Osteoblast (primary cell): ENCODE data around the gene LTO1. TPM values are rescaled to one million over a fixed set of nuclear protein-coding genes. Genes with fewer than 3 reads are reported as not detected.

Experiments used
- DNase-seq: peaks from one replicate; pipeline ENCODE4 v3.0.0; 2011; ENCODE audit warnings: low spot score, mixed read lengths; ENCODE audit not compliant: insufficient read length; ENCODE audit errors: missing footprints
- H2AFZ ChIP-seq: 2 replicates; pipeline ENCODE4 v1.6.0; 2011; ENCODE audit warnings: mild to moderate bottlenecking, low read length
- H3K27ac ChIP-seq: 2 replicates; pipeline ENCODE4 v1.5.1; 2011; ENCODE audit warnings: mild to moderate bottlenecking, low read depth, low read length, moderate library complexity
- H3K27me3 ChIP-seq: 2 replicates; pipeline ENCODE4 v1.6.0; 2012; ENCODE audit warnings: mild to moderate bottlenecking, control low read depth, inconsistent platforms, low read length, moderate library complexity; ENCODE audit not compliant: insufficient read depth
- H3K36me3 ChIP-seq: 2 replicates; pipeline ENCODE4 v1.5.1; 2011; ENCODE audit warnings: mild to moderate bottlenecking, low read length, control low read depth, moderate library complexity; ENCODE audit not compliant: insufficient read depth
- H3K4me1 ChIP-seq: 2 replicates; pipeline ENCODE4 v1.5.1; 2011; ENCODE audit warnings: mild to moderate bottlenecking, low read length, control low read depth, moderate library complexity; ENCODE audit not compliant: insufficient read depth
- H3K4me2 ChIP-seq: 2 replicates; pipeline ENCODE4 v1.6.0; 2011; ENCODE audit warnings: mild to moderate bottlenecking, low read length; ENCODE audit not compliant: insufficient read depth
- H3K4me3 ChIP-seq: fragments of 200-600 bp; sonication (generic); 3 replicates; pipeline ENCODE4 v1.5.1; 2012; ENCODE audit warnings: mild to moderate bottlenecking, low read length, inconsistent platforms; ENCODE audit not compliant: insufficient read depth
- H3K79me2 ChIP-seq: 2 replicates; pipeline ENCODE4 v1.6.0; 2012; ENCODE audit warnings: mild to moderate bottlenecking, low read length, control low read depth, inconsistent platforms; ENCODE audit not compliant: insufficient read depth
- H3K9me3 ChIP-seq: 2 replicates; pipeline ENCODE4 v1.5.1; 2011; ENCODE audit warnings: low read depth, low read length, control low read depth
- H4K20me1 ChIP-seq: 2 replicates; pipeline ENCODE4 v1.6.0; 2012; ENCODE audit warnings: mild to moderate bottlenecking, low read length, control low read depth; ENCODE audit not compliant: insufficient read depth
- CTCF ChIP-seq: IDR thresholded peaks from 2 replicates; pipeline ENCODE4 v1.5.1; 2011; ENCODE audit warnings: mild to moderate bottlenecking, low read depth, low read length, moderate library complexity; ENCODE audit errors: extremely low read depth
- total RNA-seq: library from RNA; depleted of rRNA; stranded (reverse); fragments of >200 nt; gene quantifications from 2 replicates; pipeline ENCODE4 v1.2.3, GENCODE V29; 2012

LTO1 gene
- total RNA-seq, 1 donor, result 24.6 TPM

DNA sequence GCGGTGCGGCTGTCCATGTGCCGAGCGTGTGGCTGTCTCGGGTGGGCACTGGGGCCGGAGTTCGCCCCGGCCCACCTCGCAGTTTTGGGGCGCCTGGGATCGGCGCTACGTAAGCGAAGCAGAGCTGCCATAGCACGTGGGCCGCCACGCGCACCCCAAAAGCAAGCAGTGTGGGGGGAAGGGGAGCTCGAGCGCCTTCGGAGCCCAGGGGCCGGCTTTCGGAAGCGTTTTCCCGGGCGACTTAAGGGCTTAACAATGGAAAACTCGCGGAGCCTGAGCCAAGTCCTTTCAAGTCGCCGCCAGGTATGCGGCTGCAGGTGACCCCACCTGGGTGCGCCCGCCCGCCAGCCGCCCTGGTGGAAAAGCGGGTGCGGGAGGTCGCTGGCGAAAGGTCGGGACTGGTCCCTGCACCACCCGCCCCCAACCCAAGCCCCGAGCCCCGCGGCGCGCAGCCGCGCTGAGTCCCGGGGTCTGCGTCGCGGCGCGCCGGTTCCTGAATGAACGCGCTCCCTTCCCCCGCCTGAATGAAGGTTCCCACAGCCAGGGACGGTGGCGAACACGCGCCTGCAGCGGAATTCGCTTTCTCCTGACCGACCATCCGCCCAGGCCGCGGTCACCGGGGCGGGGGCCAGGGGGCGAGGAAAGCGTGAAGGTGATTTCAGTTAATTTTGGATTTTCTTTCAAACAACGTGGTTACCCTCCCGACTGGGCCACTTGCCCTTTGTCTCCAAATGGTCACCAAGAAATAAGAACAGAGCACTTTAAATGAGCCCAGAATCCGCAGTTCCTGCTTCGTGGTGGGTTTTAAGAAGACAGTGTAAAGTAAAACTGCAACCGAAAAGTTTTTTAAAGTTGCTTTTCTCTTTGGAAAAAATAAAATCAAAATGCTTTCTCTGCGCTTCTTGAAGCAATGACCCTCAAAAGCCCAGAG lies 36.9 kb downstream of the LTO1 start:
- Histone ChIP-seq H3K9me3 (no peaks in the 10 kb centered on the region), H3K4me1 (peaks cover 33% of the 10 kb centered on the region), H2AFZ (peak overlapping the region; percentile 76), H3K4me3 (peak overlapping the region; percentile 91), H3K4me2 (peak overlapping the region; percentile 99), H4K20me1 (peaks cover 4% of the 10 kb centered on the region), H3K27me3 (no peaks in the 10 kb centered on the region), H3K27ac (peak overlapping the region; percentile 97), H3K79me2 (peaks cover 29% of the 10 kb centered on the region), H3K36me3 (peaks cover 3% of the 10 kb centered on the region)
- no peak for TF ChIP-seq CTCF
- DNase-seq, result peak; percentile 97

DNA sequence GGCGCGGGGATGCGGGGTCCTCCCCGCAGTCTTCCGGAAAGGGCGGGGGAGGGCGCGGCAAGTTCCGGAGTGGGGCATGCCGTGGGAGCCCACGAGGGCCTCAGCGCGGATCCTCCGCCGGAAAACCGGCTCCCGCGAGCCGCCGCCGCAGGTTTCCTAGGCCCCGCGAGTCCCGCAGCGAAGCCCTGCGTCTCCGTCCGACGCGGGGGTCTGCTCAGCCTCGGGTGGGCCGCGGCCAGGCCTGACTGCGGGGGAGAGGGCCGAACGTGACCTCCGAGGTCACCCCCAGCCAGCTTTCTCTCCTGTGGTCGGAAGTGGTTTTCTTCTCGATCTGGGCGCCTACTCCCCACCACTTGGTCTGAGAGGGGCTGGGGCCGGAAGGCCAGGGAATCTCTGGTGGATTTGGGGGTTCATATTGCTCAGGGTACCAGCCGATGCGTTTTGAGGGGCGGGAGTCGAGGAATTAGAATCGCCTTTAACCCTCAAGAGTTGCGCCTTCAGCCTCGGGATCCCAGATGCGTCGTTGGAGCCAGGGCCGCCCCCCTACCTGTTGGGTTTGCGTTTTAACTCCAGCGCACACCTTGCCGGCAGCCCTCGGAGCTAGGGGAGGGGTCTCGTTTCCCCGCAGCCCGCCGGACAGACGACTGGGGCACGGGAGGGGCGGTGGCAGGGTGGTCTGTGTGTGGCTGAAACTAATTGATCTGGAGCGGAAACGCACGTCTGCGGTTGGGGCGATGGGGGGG lies 37.8 kb downstream of the LTO1 start:
- Histone ChIP-seq H3K4me3 (peak overlapping the region; percentile 91), H3K79me2 (peaks cover 21% of the 10 kb centered on the region), H3K36me3 (no peaks in the 10 kb centered on the region), H3K27me3 (no peaks in the 10 kb centered on the region), H3K9me3 (no peaks in the 10 kb centered on the region), H4K20me1 (peaks cover 4% of the 10 kb centered on the region), H3K4me1 (peaks cover 33% of the 10 kb centered on the region), H3K27ac (peak overlapping the region; percentile 97), H2AFZ (peak overlapping the region; percentile 40), H3K4me2 (peak overlapping the region; percentile 99)
- no peak for TF ChIP-seq CTCF
- DNase-seq, result peak; percentile 66

- no peak for TF ChIP-seq CTCF
- Histone ChIP-seq H3K27ac (peak overlapping the region; percentile 97), H3K9me3 (no peaks in the 10 kb centered on the region), H2AFZ (peak overlapping the region; percentile 98), H3K27me3 (no peaks in the 10 kb centered on the region), H3K4me3 (peak overlapping the region; percentile 91), H3K4me2 (peak overlapping the region; percentile 99), H3K36me3 (no peaks in the 10 kb centered on the region), H4K20me1 (peaks cover 4% of the 10 kb centered on the region), H3K79me2 (peaks cover 15% of the 10 kb centered on the region), H3K4me1 (peaks cover 33% of the 10 kb centered on the region)
- peak; percentile 98 for DNase-seq
Measured at GRCh38 chr11:69636512-69637197, 38.5 kb downstream of the LTO1 start.
